GM12878 (cell line): Measurements from ENCODE around the gene MESP2. TPM values are rescaled to one million over a fixed set of nuclear protein-coding genes. Genes with fewer than 3 reads are reported as not detected.
"Not testable (repeated sequence)": the region's sequence is repeated elsewhere in the genome, so short reads cannot be mapped to it uniquely, and the experiment has no call there.

Experiments used
- ATAC-seq: fragments of 200-7000 bp; cut with Tn5 transposase; 3 replicates; pipeline ENCODE4 v1.9.1; 2020; ENCODE audit warnings: mild to moderate bottlenecking, moderate library complexity
- BruUV-seq: library from RNA; stranded (reverse); fragments of 400-500 nt; replicated peaks from 2 replicates; lab custom pipeline; 2021; lab: Mats Ljungman, UMichigan
- CTCF ChIA-PET: fragments of 300-600 bp; sonication (Branson Sonifier 250); formaldehyde crosslinking; extraction: SDS; loops from one replicate; lab custom pipeline; 2021; ENCODE audit warnings: inconsistent platforms; lab: Yijun Ruan, JAX
- POLR2A ChIA-PET: fragments of 350-600 bp; formaldehyde crosslinking; extraction: SDS; loops from one replicate; lab custom pipeline; 2021; ENCODE audit warnings: inconsistent platforms; lab: Charles Lee
- RAD21 ChIA-PET: fragments of 300-600 bp; sonication (Branson Sonifier 250); formaldehyde crosslinking; loops from one replicate; lab custom pipeline; 2023; ENCODE audit warnings: antibody characterized with exemption; ENCODE audit not compliant: unreplicated experiment; lab: Charles Lee
- SMC1A ChIA-PET: fragments of 300-600 bp; sonication (Branson Sonifier 250); formaldehyde crosslinking; loops from one replicate; lab custom pipeline; 2023; ENCODE audit not compliant: unreplicated experiment, uncharacterized antibody; lab: Charles Lee
- DNase-seq: peaks from one replicate; pipeline ENCODE4 v3.0.0-alpha.2; 2011; ENCODE audit warnings: low read depth, low spot score
- FAIRE-seq: peaks from 3 replicates; lab custom pipeline; 2011; peaks lifted over from hg19 to GRCh38; lab: Jason Lieb, UNC
- H2AFZ ChIP-seq: 2 replicates; pipeline ENCODE4 v1.6.0; 2011; ENCODE audit warnings: low read depth, low read length, control low read depth; ENCODE audit not compliant: control insufficient read depth
- H3K27ac ChIP-seq: 2 replicates; pipeline ENCODE4 v1.5.1; 2011; ENCODE audit warnings: control low read depth; ENCODE audit not compliant: control insufficient read depth, insufficient read depth
- H3K27me3 ChIP-seq, 2 experiments: replicated peaks in 1 of 2; 2 replicates each; pipeline versions ENCODE4 v1.6.0 to v1.6.1; 2011; ENCODE audit warnings: low read length in 1 of 2; ENCODE audit not compliant: control insufficient read depth in 2 of 2, insufficient read depth in 2 of 2
- H3K36me3 ChIP-seq, 2 experiments: 2 replicates each; pipeline ENCODE4 v1.5.1; 2011; ENCODE audit warnings: low read length in 1 of 2; ENCODE audit not compliant: control insufficient read depth in 2 of 2, insufficient read depth in 2 of 2
- H3K4me1 ChIP-seq: 2 replicates; pipeline ENCODE4 v1.6.1; 2011; ENCODE audit warnings: mild to moderate bottlenecking, low read length, moderate library complexity, mixed read lengths; ENCODE audit not compliant: control insufficient read depth, insufficient read depth
- H3K4me2 ChIP-seq: 2 replicates; pipeline ENCODE4 v1.6.0; 2011; ENCODE audit warnings: control low read depth; ENCODE audit not compliant: control insufficient read depth, insufficient read depth
- H3K4me3 ChIP-seq: fragments of 200-600 bp; sonication (generic); 2 replicates; pipeline ENCODE4 v1.5.1; 2016
- H3K79me2 ChIP-seq: 2 replicates; pipeline ENCODE4 v1.6.0; 2011; ENCODE audit warnings: low read length; ENCODE audit not compliant: control insufficient read depth, insufficient read depth
- H3K9ac ChIP-seq: 2 replicates; pipeline ENCODE4 v1.8.0; 2011; ENCODE audit warnings: low read length, control low read depth, mixed read lengths; ENCODE audit not compliant: control insufficient read depth, insufficient read depth
- H3K9me3 ChIP-seq: replicated peaks from 3 replicates; pipeline ENCODE4 v1.5.1; 2011; ENCODE audit warnings: mild to moderate bottlenecking, low read length; ENCODE audit not compliant: control insufficient read depth, insufficient read depth
- H4K20me1 ChIP-seq: 2 replicates; pipeline ENCODE4 v1.6.0; 2011; ENCODE audit not compliant: control insufficient read depth, insufficient read depth
- BHLHE40 ChIP-seq, 2 experiments: fragments of 450-650 bp in 1 of 2; IDR thresholded peaks; 2 replicates each; pipeline ENCODE4 v1.6.1; 2011 to 2017; ENCODE audit warnings: low read depth in 2 of 2, borderline replicate concordance in 1 of 2, improper control_type of control experiment in 1 of 2, low read length in 1 of 2, mild to moderate bottlenecking in 1 of 2
- NFYB ChIP-seq: IDR thresholded peaks from 2 replicates; pipeline ENCODE4 v1.6.1; 2011; ENCODE audit warnings: low read depth, mild to moderate bottlenecking, low read length, improper control_type of control experiment, moderate library complexity; ENCODE audit not compliant: insufficient read depth
- PRDM15 ChIP-seq: fragments of 450-650 bp; formaldehyde crosslinking; IDR thresholded peaks from 2 replicates; pipeline ENCODE4 v1.4.0; 2020; ENCODE audit warnings: mild to moderate bottlenecking, moderate library complexity
- WGBS: methylation state at CpG from one replicate; pipeline ENCODE4 v1.1.6; 2016; ENCODE audit warnings: low lambda C conversion rate; ENCODE audit not compliant: insufficient replicate concordance, insufficient coverage; ENCODE audit errors: missing lambda C conversion rate; 5-methylcytosine and 5-hydroxymethylcytosine counted together
- in situ Hi-C: fragments of 300-500 bp; cut with MboI; formaldehyde crosslinking; loops from 9 replicates; pipeline ENCODE4 v1.14.3; 2018; ENCODE audit warnings: mixed read lengths
- intact Hi-C: fragments of 100-400 bp; cut with micrococcal nuclease; formaldehyde crosslinking; loops from one replicate; pipeline ENCODE4 v1.14.2; 2022; ENCODE audit not compliant: unreplicated experiment
- polyA plus RNA-seq, 11 experiments: library from polyadenylated mRNA; depleted of rRNA in 4 of 11; unstranded in 6 of 11; stranded (reverse) in 5 of 11; fragments of >200 nt; fragmentation: Nextera tagmentation in 4 of 11; fragmentation: Illumina TruSeq in 1 of 11; extraction: Ambion mirVana in 4 of 11; extraction: Trizol in 1 of 11; gene quantifications; 1 replicate in 1 of 11; 2 replicates in 10 of 11; pipeline versions ENCODE4 v1.2.1 to v1.2.3, GENCODE V29; 2011 to 2016; ENCODE audit warnings: inconsistent platforms in 2 of 11, missing spikeins in 2 of 11, low read depth in 1 of 11
- total RNA-seq, 4 experiments: library from RNA; depleted of rRNA in 3 of 4; stranded (reverse); fragments of >200 nt in 3 of 4; fragmentation: Illumina TruSeq in 1 of 4; extraction: Trizol in 1 of 4; gene quantifications; 2 replicates each; pipeline versions ENCODE4 v1.2.1 to v1.2.3, GENCODE V29; 2013 to 2021

MESP2 gene
- total and polyA plus RNA-seq, 10 of the 15 experiments (the other 5 are each of a cell fraction or from before 2014, with no cell fraction given), result 0.04 TPM; not detected in 9

- TF ChIP-seq PRDM15 (CRISPR knock-in tag) (no peak), NFYB (no peak), BHLHE40 (IDR thresholded peaks at IDR 0.05; ENCODE audit: borderline replicate concordance in 1 of 2, low read depth in 2 of 2, low read length in 1 of 2) (no peak)
Observed at GRCh38 chr15:89787944-89788343, 11.8 kb downstream of the MESP2 start (continued).

GRCh38 chr15:89788585-89788984 lies 12.5 kb downstream of the MESP2 start:
- H3K9ac ChIP-seq, H3K79me2 ChIP-seq, FAIRE-seq, DNase-seq, H3K4me2 ChIP-seq, H3K27ac ChIP-seq, BruUV-seq, H3K27me3 ChIP-seq, H3K4me1 ChIP-seq, H2AFZ ChIP-seq, in situ Hi-C loops, intact Hi-C loops, SMC1A ChIA-PET, H4K20me1 ChIP-seq, H3K9me3 ChIP-seq, ATAC-seq, H3K36me3 ChIP-seq, H3K4me3 ChIP-seq, POLR2A ChIA-PET: not testable (repeated sequence)
- 93% methylated on average over 4 of the region's 4 CpGs for WGBS
- ChIA-PET RAD21 (interaction anchor here (0.6 kb wide), 1 partner anchor 29 kb away, joined by 3 read pairs; no protein-coding TSS in a partner anchor), CTCF (interaction anchor here (1.8 kb wide), 1 partner anchor 86 kb away, joined by 4 read pairs; no protein-coding TSS in a partner anchor)
